GM19467 (cell line): ENCODE data around the gene CD2BP2.
"Not testable (repeated sequence)": the region's sequence is repeated elsewhere in the genome, so short reads cannot be mapped to it uniquely, and the experiment has no call there.

Source experiments
- ATAC-seq: cut with Tn5 transposase; IDR thresholded peaks from one replicate; pipeline ENCODE4 v1.9.1; 2021; ENCODE audit warnings: mild to moderate bottlenecking, moderate library complexity; ENCODE audit not compliant: unreplicated experiment

CD2BP2 gene

DNA sequence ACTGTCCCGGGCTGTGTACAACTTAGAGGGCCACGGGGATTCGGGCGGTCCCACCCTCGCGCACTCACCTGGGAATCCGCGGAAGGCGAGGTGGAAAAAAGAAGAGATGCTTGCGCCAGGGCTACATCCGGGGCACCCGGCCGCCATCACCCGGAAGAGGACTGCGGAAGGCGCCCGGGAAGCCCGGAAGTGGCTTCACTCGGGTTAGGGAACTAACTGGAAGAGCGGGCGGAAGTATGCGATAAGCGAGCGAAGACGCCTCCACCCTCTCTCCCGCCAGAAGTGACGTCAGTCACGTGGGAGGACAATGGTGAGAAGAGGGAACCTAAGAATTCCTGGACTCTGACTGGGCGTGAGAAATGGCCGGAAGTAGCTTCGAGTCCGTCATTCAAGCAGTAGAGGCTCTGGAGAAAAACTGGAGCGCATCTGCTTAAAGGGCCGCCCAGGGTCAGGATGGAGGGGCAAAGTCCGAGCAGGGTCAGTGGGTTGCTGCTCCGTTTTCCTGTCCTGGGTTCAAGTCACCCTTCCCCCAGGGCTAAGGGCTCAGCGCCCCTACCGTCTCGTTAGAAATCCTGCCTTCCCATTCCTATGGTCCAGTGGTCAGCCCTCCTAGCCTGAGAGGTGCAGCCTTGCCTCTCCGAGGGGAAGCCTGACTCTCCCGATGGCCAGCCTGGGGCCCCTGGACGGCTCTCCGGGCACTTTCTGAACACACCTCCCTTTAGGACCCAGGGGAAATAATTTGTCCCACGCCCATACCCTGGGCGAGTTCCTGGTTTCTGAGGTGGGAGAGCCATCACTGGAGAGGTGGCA lies at the start of gene CD2BP2:
Gene CD2BP2 (minus strand): TSS at position 165 of the 810 bp plus-strand sequence. CDS start 627 bp downstream, outside the sequence.
- ATAC-seq = peak; percentile 47

DNA sequence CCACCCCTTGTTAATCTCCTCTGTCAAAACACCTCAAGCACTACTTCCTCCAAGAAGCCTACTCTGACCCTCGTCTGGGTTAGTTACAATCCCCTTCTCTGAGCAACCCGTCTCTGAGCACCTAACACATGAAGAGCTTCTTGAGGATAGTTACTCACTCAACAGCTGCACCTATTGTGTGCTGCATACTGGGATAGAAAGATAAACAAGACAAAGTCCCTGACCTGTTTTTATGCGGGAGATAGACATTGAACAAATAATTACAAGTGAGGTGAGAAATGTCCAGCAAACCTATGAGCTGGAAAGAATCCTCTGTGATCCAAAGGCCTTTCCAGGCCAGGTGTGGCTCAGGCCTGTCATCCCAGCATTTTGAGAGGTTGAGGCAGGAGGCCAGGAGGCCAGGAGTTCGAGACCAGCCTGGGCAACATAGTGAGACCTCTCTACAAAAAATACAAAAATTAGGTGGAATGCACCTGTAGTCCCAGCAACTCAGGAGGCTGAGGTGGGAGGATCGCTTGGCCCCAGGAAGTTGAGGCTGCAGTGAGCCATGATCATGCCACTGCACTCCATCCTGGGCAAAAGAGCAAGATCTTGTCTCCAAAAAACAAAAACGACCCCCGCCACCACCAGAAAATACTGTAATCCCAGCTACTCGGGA lies 46.8 kb upstream of the CD2BP2 start:
- no peak for ATAC-seq

DNA sequence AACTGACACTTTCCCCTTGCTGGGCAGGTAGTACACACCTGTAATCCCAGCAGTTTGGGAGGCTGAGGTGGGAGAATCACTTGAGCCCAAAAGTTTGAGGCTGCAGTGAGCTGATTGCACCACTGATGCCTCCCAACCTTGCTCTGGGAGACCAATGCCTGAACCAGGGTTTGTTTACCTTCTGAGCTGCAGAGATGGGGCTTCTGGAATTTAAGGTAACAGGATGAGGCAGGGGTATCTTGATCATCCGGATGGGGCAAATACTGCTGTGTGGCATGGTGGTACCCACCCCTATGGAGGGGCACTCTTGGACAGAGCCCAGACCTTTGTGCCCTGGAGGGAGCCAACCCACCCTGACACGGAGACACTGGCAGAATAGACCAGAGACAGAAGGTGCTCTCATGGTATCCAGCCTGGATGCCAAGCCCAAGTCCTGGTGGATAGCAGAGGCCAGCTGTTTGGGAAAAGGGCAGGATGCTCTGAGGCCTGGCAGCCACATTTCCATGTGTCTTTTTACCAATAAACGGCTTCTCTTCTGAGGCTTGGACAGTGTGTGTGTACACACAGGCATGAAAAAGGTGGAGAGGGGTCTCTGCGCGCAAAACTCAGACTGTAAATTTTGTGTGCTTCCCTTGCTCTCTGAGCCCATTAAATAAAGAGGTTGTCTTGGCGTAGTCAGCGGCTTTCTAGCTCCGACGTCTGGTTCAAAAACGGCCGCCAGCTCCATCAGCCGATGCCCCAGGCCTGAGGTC lies 44.5 kb upstream of the CD2BP2 start:
- no peak for ATAC-seq

DNA sequence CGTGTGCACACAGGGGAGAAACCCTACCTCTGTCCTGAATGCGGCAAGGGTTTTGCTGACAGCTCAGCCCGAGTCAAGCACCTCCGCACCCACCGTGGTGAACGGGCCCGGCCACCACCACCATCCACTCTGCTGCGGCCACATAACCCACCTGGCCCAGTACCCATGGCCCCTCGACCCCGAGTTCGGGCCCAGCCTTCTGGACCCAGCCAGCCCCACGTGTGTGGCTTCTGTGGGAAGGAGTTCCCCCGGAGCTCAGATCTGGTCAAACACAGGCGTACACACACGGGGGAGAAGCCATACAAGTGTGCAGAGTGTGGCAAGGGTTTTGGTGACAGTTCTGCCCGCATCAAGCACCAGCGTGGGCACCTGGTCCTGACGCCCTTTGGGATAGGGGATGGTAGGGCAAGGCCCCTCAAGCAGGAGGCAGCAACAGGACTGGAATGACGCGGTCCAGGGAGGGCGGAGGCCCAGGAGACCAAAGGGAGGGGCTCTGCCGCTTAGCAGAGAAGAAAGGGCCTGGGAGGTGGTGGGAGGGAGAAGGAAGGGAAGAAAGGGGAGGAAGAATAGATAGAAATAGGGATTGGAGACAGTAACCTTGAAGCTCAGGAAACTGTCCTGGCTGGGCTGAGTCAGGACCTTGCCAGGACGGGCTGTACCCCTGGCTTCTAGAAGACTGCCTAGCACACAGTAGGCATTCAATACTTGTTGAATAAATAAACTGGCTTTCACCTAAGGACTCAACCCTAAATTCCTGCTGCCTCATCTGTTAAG lies 43.7 kb upstream of the CD2BP2 start:
- ATAC-seq = no peak

DNA sequence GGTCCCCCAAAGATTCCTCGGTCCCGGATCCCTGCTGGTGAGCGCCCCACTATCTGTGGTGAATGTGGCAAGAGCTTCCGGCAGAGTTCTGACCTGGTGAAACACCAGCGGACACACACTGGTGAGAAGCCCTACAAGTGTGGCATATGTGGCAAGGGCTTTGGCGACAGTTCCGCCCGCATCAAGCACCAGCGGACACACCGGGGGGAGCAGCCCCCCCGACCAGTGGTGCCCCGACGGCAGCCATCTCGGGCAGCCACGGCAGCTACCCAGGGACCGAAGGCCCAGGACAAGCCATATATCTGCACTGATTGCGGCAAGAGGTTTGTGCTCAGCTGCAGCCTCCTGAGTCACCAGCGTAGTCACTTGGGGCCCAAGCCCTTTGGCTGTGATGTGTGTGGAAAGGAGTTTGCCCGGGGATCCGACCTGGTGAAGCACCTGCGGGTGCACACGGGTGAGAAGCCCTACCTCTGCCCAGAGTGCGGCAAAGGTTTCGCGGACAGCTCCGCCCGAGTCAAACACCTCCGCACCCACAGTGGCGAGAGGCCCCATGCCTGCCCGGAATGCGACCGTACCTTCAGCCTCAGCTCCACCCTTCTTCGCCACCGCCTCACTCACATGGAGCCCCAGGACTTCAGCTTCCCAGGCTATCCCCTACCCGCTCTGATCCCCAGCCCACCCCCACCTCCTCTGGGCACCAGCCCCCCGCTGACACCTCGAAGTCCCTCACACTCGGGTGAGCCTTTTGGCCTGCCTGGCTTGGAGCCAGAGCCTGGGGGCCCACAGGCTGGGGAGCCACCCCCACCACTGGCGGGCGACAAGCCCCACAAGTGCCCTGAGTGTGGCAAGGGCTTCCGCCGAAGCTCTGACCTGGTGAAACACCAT lies 42.9 kb upstream of the CD2BP2 start:
- ATAC-seq = no peak

DNA sequence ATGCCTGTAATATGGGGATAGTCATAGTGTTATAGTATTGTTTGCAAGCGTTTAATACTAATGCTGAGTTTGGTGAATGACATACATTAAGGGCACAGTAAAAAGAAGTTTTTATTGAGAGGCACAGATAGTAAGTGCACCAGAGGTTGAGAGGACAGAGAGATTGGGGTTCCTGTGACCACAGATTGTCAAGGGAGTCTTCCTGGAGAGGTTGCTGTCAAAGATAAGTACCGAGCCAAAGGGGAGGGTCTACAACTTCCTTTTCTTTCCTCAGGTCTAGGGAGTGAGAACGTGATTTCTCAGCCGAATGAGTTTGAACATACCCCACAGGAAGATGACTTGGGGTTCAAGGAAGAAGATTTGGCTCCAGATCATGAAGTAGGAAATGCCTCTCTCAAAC lies 41.9 kb upstream of the CD2BP2 start:
- no peak for ATAC-seq

DNA sequence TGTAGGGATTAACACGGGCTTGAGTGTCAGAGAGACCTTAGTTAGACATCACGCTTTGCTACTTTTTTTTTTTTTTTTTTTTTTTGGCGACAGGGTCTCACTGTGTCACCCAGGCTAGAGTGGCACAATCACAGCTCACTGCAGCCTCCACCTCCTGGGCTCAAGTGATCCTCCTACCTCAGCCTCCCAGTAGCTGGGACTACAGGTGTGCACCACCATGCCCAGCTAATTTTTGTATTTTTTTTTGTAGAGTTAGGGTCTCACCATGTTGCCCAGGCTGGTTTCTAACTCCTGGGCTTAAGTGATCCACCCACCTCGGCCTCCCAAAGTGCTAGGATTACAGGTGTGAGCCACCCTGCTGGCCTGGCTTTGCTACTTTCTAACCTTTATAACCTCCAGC lies 41.5 kb upstream of the CD2BP2 start:
- not testable (repeated sequence) for ATAC-seq

DNA sequence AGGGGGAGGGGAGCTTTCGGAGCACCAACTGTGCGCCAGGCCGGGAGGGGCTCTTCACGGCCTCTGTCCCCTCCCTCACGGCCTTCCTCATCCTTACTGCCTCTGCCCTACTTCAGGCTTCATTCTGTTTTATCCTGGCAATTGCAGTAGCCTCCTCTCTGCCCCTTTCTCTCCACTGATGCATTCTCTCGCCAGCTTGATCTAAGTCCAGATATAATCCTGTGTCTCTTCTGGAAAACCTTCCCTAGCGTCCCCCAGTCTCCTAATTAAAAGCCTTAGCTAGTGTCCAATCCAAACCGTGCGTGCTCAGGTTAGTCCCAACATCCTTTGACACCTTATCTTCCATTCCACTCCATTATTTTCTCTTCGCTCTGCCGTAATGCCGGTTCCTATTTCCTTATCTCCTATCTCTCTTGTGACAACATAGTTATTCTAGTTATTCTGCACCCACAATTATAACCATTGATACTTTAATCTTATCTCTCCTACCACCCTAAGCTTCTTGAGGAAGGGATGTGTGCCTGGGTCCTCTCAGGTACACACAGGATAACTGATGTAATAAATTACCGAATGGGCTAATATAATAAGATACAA lies 41.0 kb upstream of the CD2BP2 start:
- ATAC-seq = no peak

DNA sequence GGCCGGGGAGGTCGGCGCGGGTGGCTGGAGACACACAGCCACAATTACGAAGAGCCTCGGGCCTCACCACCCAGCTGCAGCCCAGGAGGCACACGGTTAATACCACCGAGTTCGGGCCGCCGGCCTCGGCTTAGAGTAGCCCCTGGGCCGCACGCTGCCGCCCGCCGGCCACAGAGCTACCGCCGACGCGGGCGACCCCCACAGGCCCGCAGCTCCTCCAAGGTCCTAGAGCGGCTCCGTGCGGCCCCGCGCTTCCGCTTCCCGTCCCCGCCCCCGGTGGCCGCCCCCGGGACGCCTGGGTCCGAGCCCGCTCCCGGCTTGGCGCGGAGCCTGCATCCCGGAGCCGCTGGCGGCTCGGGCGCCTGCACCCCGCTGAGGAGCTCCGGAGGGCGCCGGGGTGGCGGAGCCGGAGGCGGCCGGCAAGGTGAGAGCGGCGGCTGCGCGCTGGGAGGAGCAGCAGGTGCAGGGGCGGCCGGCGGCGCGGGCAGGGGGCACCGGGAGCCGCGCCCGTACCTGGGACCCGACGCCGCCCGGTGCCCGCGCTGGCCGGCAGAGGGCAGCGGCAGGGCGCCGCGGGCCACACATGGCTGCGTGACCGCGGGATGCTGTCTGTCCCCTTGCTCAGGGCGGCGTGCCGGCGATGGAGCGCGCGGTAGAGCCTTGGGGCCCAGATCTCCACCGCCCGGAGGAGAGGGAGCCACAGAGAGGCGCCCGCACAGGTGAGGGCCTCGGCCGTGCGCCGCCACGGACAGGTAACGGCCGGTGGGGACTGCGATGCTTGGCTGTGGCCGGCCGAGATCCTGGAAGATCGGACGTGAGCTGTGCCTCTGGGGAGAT lies 40.3 kb upstream of the CD2BP2 start, which contains the start of gene ZNF48:
Gene ZNF48 (plus strand): TSS at position 266 of the 837 bp plus-strand sequence. CDS start 375 bp downstream, at position 641.
- ATAC-seq = peak; percentile 59

DNA sequence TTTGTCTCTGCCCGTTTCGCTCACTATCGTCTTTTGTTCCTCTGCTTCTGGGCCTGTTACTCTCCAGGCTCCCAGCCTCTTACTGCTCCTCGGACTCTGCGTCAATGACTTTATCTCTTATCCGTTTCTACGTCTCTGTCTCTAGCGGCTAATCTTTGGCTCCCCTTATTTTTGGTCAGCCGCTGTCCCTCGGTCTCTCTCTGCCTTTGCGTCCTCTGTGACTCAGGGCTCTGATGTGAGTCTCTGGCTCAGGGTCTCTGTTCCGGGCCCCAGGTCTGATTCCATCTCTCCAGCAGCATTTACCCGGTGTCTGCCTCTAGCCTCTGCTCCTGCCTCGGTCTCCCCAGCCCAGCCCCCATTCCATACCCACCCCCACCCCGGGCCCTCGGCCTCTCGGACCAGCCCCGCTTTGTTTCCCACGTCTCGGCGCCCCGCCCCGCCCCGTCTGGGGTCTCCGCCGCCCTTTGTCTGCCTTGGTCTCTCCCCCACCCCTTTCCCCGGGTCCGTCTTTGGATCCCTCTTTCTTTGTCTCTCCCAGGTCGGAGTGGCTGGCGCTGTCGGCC lies 39.6 kb upstream of the CD2BP2 start:
- no peak for ATAC-seq

DNA sequence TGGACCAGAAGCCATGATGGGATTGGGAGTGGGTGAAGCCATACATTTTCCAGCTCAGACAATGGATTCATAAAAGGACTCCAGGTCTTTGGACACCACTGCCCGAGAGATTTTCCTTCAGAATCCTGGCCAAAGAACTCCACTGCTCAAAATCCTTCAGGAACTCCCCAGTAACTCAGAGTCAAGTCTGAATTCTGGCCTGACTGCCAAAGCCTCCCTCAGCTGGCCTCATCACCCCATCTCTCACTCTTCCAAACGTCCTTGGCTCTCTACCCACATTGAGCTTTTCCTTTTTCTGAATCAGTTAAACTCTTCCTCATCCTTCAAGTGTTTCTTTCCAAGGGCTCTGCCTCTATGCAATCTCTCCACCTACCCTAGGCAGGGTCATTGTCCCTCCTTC lies 28.4 kb upstream of the CD2BP2 start:
- ATAC-seq = no peak

DNA sequence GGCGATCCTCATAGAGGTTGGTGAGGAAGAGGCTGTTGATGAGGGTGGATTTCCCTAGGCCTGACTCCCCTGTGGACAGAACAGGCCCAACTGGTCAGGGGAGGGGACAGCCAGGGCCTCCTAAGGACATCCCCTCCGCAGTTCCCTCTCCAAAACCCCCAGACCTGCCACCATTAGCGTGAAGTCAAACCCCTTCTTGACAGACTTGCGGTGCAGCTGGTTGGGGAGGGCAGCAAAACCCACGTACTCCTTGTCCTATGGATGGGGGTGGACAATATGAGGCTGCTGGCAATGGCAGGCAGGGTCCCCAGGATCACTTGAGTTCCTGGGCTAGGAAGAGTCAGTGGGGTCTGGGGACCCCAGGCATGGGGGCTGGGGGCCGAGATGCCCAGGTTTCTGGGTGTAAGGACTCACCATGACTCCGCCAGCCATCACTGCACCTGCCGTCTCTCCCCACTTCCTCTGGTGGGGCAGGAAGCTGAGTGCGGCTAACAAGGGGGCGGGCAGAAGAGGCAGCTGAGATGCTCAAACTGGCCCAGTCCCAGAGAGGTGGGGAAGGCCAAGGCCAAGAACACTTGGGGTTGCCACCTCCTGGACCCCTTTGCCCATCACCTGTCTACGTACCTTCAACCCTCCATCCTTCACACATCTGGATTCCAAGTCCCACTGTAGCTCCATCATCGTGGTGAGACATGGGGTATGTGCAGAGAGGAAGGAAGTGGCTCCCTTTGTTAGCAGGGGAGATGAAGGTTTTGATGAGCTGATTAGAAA lies 27.2 kb upstream of the CD2BP2 start, which contains the start of gene SEPTIN1:
Gene SEPTIN1 (minus strand): TSS at position 451 of the 771 bp plus-strand sequence. CDS start 19 bp downstream, at position 432.
- no peak for ATAC-seq

DNA sequence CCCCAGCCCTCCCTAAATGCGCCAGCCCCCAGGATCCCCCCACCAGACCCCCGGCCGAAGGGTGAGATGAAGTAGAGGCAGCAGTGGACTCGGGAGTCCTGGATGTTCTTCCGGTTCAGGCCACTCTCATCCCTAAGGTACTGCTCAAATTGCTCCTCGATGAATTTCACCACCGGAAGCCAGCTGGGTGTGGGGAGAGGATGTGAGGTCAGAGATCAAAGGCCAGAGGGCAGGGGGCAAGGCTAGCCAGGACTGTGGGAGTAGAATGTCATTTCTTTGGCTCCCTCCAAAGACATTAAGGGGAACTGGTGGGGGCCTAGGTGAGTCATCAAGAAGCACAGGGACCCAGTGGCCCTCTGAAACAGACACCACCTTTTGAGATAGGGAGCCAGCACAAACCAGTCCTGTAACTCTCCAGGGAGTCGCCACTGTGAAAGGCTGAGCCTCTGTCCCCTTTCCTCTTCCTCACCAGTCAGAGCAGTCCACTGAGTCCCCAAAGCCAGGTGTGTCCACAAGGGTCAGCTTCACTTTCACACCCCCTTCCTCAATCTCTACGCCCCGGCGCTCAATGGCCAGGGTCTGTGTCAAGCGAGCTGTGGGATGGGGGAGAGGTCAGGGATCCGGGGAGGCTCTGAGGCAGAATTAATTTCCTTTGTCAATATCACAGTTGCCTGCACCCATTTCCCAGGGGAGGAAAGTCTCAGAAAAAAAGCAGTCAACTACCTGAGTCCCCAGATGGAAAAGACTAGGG lies 26.4 kb upstream of the CD2BP2 start:
- no peak for ATAC-seq

DNA sequence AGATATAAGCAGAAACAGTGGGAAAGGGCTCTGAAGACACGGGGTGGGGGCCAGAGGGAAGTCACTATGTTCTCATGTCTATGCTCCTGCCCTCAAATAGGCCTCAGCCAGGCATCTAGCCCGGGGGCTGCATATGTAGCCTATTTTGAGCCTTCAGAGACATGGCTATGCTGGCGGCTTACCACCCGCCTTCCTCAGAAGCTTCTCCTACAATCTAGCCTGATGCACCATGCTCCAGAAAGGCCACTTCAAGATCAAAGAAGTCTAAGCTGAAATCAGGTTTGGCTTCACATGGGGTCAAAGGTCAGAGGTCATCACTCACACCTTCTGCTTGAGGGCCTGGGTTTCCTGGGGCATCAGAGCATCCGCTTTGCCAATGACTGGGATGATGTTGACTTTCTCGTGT lies 25.7 kb upstream of the CD2BP2 start:
- no peak for ATAC-seq

DNA sequence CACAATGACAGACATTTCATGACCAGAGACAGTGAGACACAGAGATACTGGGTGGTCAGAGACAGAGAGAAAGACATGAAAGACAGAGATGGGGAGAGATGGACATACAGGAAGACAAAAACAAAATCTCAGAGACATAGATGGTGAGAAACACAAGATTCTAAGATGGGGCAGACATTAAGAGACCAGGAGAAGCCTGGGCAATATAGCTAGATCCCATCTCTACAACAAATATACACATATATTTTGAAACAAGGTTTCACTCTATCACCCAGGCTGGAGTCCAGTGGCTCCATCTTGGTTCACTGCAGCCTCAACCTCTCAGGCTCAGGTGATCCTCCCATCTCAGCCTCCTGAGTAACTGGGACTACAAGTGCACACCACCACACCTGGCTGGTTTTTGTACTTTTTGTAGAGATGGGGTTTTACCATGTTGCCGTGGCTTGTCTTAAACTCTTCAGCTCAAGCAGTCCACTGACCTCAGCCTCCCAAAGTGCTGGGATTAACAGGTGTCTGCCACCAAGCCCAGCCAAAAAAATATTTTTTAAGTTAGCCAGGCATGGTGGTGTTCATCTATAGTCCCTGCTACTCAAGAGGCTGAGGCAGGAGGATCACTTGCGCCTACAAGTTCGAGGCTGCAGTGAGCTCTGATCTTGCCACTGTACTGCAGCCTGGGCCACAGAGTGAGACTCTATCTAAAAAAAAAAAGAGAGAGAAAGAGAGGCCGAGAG lies 25.1 kb upstream of the CD2BP2 start:
- ATAC-seq = no peak
